ENCODE results near the gene PHF21A.
A peak's percentile ranks its signal among the peaks of the same experiment; 100 is the strongest.

The PHF21A gene

GRCh38 chr11:46072172-46072964 lies 48.9 kb downstream of the PHF21A start:
- DNase-seq: no peak

GRCh38 chr11:46071091-46071490 lies 50.2 kb downstream of the PHF21A start:
- no peak for DNase-seq

- DNase-seq: no peak
Observed at GRCh38 chr11:46069595-46069994, 51.7 kb downstream of the PHF21A start.

GRCh38 chr11:46066335-46066734 lies 54.9 kb downstream of the PHF21A start:
- no peak for DNase-seq

GRCh38 chr11:46065681-46066080 lies 55.6 kb downstream of the PHF21A start:
- no peak for DNase-seq

GRCh38 chr11:46064221-46064620 lies 57.0 kb downstream of the PHF21A start:
- no peak for DNase-seq

- no peak for DNase-seq
Observed at GRCh38 chr11:46063138-46063537, 58.1 kb downstream of the PHF21A start.

- DNase-seq: no peak
Observed at GRCh38 chr11:46060013-46060412, 61.2 kb downstream of the PHF21A start.

- DNase-seq: no peak
Observed at GRCh38 chr11:46057489-46057888, 63.8 kb downstream of the PHF21A start.

- DNase-seq: no peak
Observed at GRCh38 chr11:46055371-46055770, 65.9 kb downstream of the PHF21A start.

- DNase-seq: no peak
Observed at GRCh38 chr11:46051102-46051501, 70.2 kb downstream of the PHF21A start.

GRCh38 chr11:46050662-46051061 lies 70.6 kb downstream of the PHF21A start:
- no peak for DNase-seq

- DNase-seq: peak; percentile 39
Observed at GRCh38 chr11:46050003-46050461, 71.2 kb downstream of the PHF21A start.

GRCh38 chr11:46049325-46049897 lies 71.8 kb downstream of the PHF21A start:
- DNase-seq: no peak

- no peak for DNase-seq
Observed at GRCh38 chr11:46048198-46048597, 73.1 kb downstream of the PHF21A start.

GRCh38 chr11:46047520-46047919 lies 73.7 kb downstream of the PHF21A start:
- DNase-seq: no peak

- DNase-seq: no peak
Observed at GRCh38 chr11:46045811-46046210, 75.4 kb downstream of the PHF21A start.

GRCh38 chr11:46044601-46045000 lies 76.7 kb downstream of the PHF21A start:
- no peak for DNase-seq

- DNase-seq: no peak
Observed at GRCh38 chr11:46039990-46040389, 81.3 kb downstream of the PHF21A start.

- no peak for DNase-seq
Observed at GRCh38 chr11:46038529-46038928, 82.7 kb downstream of the PHF21A start.

- DNase-seq: no peak
Observed at GRCh38 chr11:46036969-46037368, 84.3 kb downstream of the PHF21A start.

GRCh38 chr11:46036009-46036408 lies 85.2 kb downstream of the PHF21A start:
- DNase-seq: no peak

- no peak for DNase-seq
Observed at GRCh38 chr11:46034041-46034440, 87.2 kb downstream of the PHF21A start.

GRCh38 chr11:46026606-46027293 lies 94.5 kb downstream of the PHF21A start:
- DNase-seq: peak; percentile 48
